HepG2 (cell line): ENCODE measurements around the gene FAM174C. TPM values are rescaled to one million over a fixed set of nuclear protein-coding genes. Genes with fewer than 3 reads are reported as not detected.

Source experiments
- ATAC-seq: fragments of 200-7000 bp; cut with Tn5 transposase; 3 replicates; pipeline ENCODE4 v1.9.1; 2020; ENCODE audit warnings: mild to moderate bottlenecking, moderate library complexity
- BruUV-seq: library from RNA; stranded (reverse); fragments of 400-500 nt; replicated peaks from 2 replicates; lab custom pipeline; 2021; lab: Mats Ljungman, UMichigan
- CTCF ChIA-PET: fragments of 300-600 bp; formaldehyde crosslinking; extraction: SDS; loops from one replicate; lab custom pipeline; 2021; ENCODE audit warnings: low total read pairs, inconsistent platforms, low intra/inter-chr PET ratio; lab: Yijun Ruan, JAX
- POLR2A ChIA-PET: fragments of 350-600 bp; sonication (Branson Sonifier 250); formaldehyde crosslinking; loops from one replicate; lab custom pipeline; 2020; ENCODE audit warnings: antibody characterized with exemption, inconsistent platforms; lab: Yijun Ruan, JAX
- DNase-seq: peaks from one replicate; pipeline ENCODE4 v3.0.0-alpha.2; 2015; ENCODE audit warnings: low spot score
- FAIRE-seq: peaks from 3 replicates; lab custom pipeline; 2011; peaks lifted over from hg19 to GRCh38; lab: Jason Lieb, UNC
- H2AFZ ChIP-seq: one replicate; pipeline ENCODE4 v1.6.1; 2011; ENCODE audit warnings: low read length, inconsistent platforms
- H3K27ac ChIP-seq: fragments of 300-600 bp; 3 replicates; pipeline ENCODE4 v1.8.0; 2011; ENCODE audit warnings: mixed run types, mild to moderate bottlenecking, mixed read lengths, low read length, inconsistent platforms; ENCODE audit not compliant: insufficient read depth; ENCODE audit errors: extremely low read length
- H3K27me3 ChIP-seq, 2 experiments: fragments of 200-600 bp in 1 of 2; 2 replicates in 1 of 2; 3 replicates in 1 of 2; pipeline versions ENCODE4 v1.6.0 to v1.8.0; 2011; ENCODE audit warnings: low read length in 2 of 2, mild to moderate bottlenecking in 2 of 2, moderate library complexity in 2 of 2, inconsistent platforms in 1 of 2; ENCODE audit not compliant: insufficient read depth in 2 of 2, control insufficient read depth in 1 of 2
- H3K36me3 ChIP-seq, 2 experiments: fragments of 200-600 bp in 1 of 2; replicated peaks in 1 of 2; 2 replicates in 1 of 2; 3 replicates in 1 of 2; pipeline versions ENCODE4 v1.5.1 to v1.8.0; 2011; ENCODE audit warnings: low read length in 2 of 2, inconsistent platforms in 1 of 2; ENCODE audit not compliant: insufficient read depth in 2 of 2, control insufficient read depth in 1 of 2
- H3K4me1 ChIP-seq: 2 replicates; pipeline ENCODE4 v1.5.1; 2012; ENCODE audit warnings: low read length, inconsistent platforms; ENCODE audit not compliant: insufficient read depth
- H3K4me2 ChIP-seq: 2 replicates; pipeline ENCODE4 v1.6.0; 2011; ENCODE audit warnings: low read depth, low read length, inconsistent platforms
- H3K4me3 ChIP-seq, 3 experiments: fragments of 200-600 bp in 1 of 3; sonication (generic), shearing (Covaris generic) in 1 of 3; replicated peaks in 1 of 3; 2 replicates each; pipeline ENCODE4 v1.5.1; 2011 to 2016; ENCODE audit warnings: low read length in 3 of 3, inconsistent platforms in 2 of 3, low read depth in 2 of 3, mild to moderate bottlenecking in 2 of 3, control low read depth in 1 of 3, mixed read lengths in 1 of 3; ENCODE audit not compliant: insufficient read depth in 1 of 3
- H3K79me2 ChIP-seq: one replicate; pipeline ENCODE4 v1.6.1; 2011; ENCODE audit warnings: low read length, inconsistent platforms; ENCODE audit not compliant: insufficient read depth
- H3K9ac ChIP-seq: 2 replicates; pipeline ENCODE4 v1.6.0; 2011; ENCODE audit warnings: mild to moderate bottlenecking, low read depth, low read length, inconsistent platforms; ENCODE audit not compliant: insufficient read depth
- H3K9me3 ChIP-seq: 2 replicates; pipeline ENCODE4 v1.5.1; 2012; ENCODE audit warnings: mild to moderate bottlenecking, low read length
- H4K20me1 ChIP-seq: 2 replicates; pipeline ENCODE4 v1.6.0; 2011; ENCODE audit warnings: inconsistent platforms, mild to moderate bottlenecking, low read length, moderate library complexity; ENCODE audit not compliant: insufficient read depth
- ARID5B ChIP-seq: IDR thresholded peaks from 2 replicates; pipeline ENCODE4 v1.4.0; 2020; ENCODE audit warnings: mild to moderate bottlenecking, missing genetic modification reagents
- BCL6 ChIP-seq: IDR thresholded peaks from 2 replicates; pipeline ENCODE4 v1.6.1; 2016; ENCODE audit warnings: missing genetic modification reagents, missing compliant biosample characterization
- DNMT3B ChIP-seq: conservative IDR thresholded peaks from 2 replicates; pipeline ENCODE4 v1.6.1; 2016; ENCODE audit warnings: missing biosample characterization, control low read depth
- EP300 ChIP-seq, 3 experiments: sonication (generic) in 1 of 3; formaldehyde crosslinking in 1 of 3; IDR thresholded peaks; 2 replicates each; pipeline versions ENCODE4 v1.5.1 to v1.6.1; 2011 to 2020; ENCODE audit warnings: low read depth in 2 of 3, low read length in 2 of 3, borderline replicate concordance in 1 of 3, improper control_type of control experiment in 1 of 3, mild to moderate bottlenecking in 1 of 3, missing genetic modification reagents in 1 of 3, moderate library complexity in 1 of 3
- HNRNPLL ChIP-seq: fragments of 200-400 bp; formaldehyde crosslinking; IDR thresholded peaks from 2 replicates; pipeline ENCODE4 v1.6.1; 2017; ENCODE audit warnings: mild to moderate bottlenecking, low read depth, low read length; ENCODE audit not compliant: poor library complexity, severe bottlenecking
- JARID2 ChIP-seq: sonication (generic); formaldehyde crosslinking; IDR thresholded peaks from 2 replicates; pipeline ENCODE4 v1.8.1; 2023; ENCODE audit warnings: missing genetic modification reagents, inconsistent platforms; ENCODE audit not compliant: insufficient replicate concordance
- JUN ChIP-seq: sonication (generic); formaldehyde crosslinking; IDR thresholded peaks from 2 replicates; pipeline ENCODE4 v1.4.0; 2020; ENCODE audit warnings: mild to moderate bottlenecking, missing genetic modification reagents
- KMT2B ChIP-seq: IDR thresholded peaks from 2 replicates; pipeline ENCODE4 v1.6.1; 2016; ENCODE audit warnings: missing genetic modification reagents, missing compliant biosample characterization
- MBD4 ChIP-seq: IDR thresholded peaks from 2 replicates; pipeline ENCODE4 v1.6.1; 2012; ENCODE audit warnings: low read length, inconsistent platforms, borderline replicate concordance
- MTA3 ChIP-seq: sonication (generic); formaldehyde crosslinking; IDR thresholded peaks from 2 replicates; pipeline ENCODE4 v1.4.0; 2020; ENCODE audit warnings: missing genetic modification reagents
- ZFX ChIP-seq: sonication (generic); formaldehyde crosslinking; IDR thresholded peaks from 2 replicates; pipeline ENCODE4 v1.4.0; 2020; ENCODE audit warnings: mild to moderate bottlenecking, low read depth, missing genetic modification reagents, moderate library complexity
- ZGPAT ChIP-seq: IDR thresholded peaks from 2 replicates; pipeline ENCODE4 v1.6.1; 2016; ENCODE audit warnings: mild to moderate bottlenecking
- ZNF10 ChIP-seq: sonication (generic); formaldehyde crosslinking; IDR thresholded peaks from 2 replicates; pipeline ENCODE4 v1.4.0; 2020; ENCODE audit warnings: mild to moderate bottlenecking, low read depth, missing genetic modification reagents, borderline replicate concordance
- ZNF331 ChIP-seq: sonication (generic); formaldehyde crosslinking; IDR thresholded peaks from 2 replicates; pipeline ENCODE4 v1.4.0; 2020; ENCODE audit warnings: missing genetic modification reagents
- ZNF552 ChIP-seq: sonication (generic); formaldehyde crosslinking; IDR thresholded peaks from 2 replicates; pipeline ENCODE4 v1.9.0; 2022; ENCODE audit warnings: missing genetic modification reagents, mild to moderate bottlenecking, borderline replicate concordance
- ZNF570 ChIP-seq: sonication (generic); formaldehyde crosslinking; IDR thresholded peaks from 2 replicates; pipeline ENCODE4 v1.4.0; 2020; ENCODE audit warnings: mild to moderate bottlenecking, missing genetic modification reagents, borderline replicate concordance
- ZNF839 ChIP-seq: sonication (generic); formaldehyde crosslinking; IDR thresholded peaks from 2 replicates; pipeline ENCODE4 v1.4.0; 2020; ENCODE audit warnings: missing genetic modification reagents, mild to moderate bottlenecking, borderline replicate concordance
- ZSCAN9 ChIP-seq: IDR thresholded peaks from 2 replicates; pipeline ENCODE4 v1.6.1; 2016; ENCODE audit warnings: borderline replicate concordance
- WGBS: methylation state at CpG from one replicate; pipeline ENCODE4 v1.1.6; 2017; ENCODE audit warnings: low lambda C conversion rate; 5-methylcytosine and 5-hydroxymethylcytosine counted together
- in situ Hi-C: cut with HindIII; loops from 2 replicates; pipeline ENCODE4 v1.10.0; 2017; ENCODE audit warnings: low pct_unique_long_range_greater_than_20kb; ENCODE audit not compliant: extremely low pct_ligation_motif_present
- intact Hi-C: fragments of 100-400 bp; cut with micrococcal nuclease; formaldehyde crosslinking; loops from one replicate; pipeline ENCODE4 v1.10.0; 2022; ENCODE audit not compliant: unreplicated experiment
- polyA plus RNA-seq, 8 experiments: library from polyadenylated mRNA; depleted of rRNA in 3 of 8; stranded (reverse) in 7 of 8; unstranded in 1 of 8; fragments of >200 nt; fragmentation: Illumina TruSeq in 4 of 8; extraction: Trizol in 4 of 8; gene quantifications; 2 replicates each; pipeline versions ENCODE4 v1.2.1 to v1.2.3, GENCODE V29; 2011 to 2016; ENCODE audit warnings: low read depth in 4 of 8, missing spikeins in 1 of 8, mixed read lengths in 1 of 8; ENCODE audit not compliant: insufficient read depth in 1 of 8
- total RNA-seq, 5 experiments: library from RNA; depleted of rRNA; stranded (reverse); fragments of >200 nt; fragmentation: Illumina TruSeq; extraction: Trizol; gene quantifications; 2 replicates each; pipeline ENCODE4 v1.2.3, GENCODE V29; 2016; ENCODE audit warnings: low read depth in 1 of 5

Gene FAM174C
- total and polyA plus RNA-seq, 2 of the 13 experiments (the other 11 are each of a cell fraction or from before 2014, with no cell fraction given): 19.5 to 31.3 TPM

GRCh38 chr19:1304197-1304924, 29.0 kb downstream of the FAM174C start:
- ChIA-PET CTCF (no interaction called here), POLR2A (interaction anchor here (0.6 to 1.8 kb wide), 15 partner anchors 8 to 150 kb away, joined by 3 to 15 read pairs (median 4); partner anchors contain the start of genes CIRBP, FAM174C and NDUFS7)
- Histone ChIP-seq H4K20me1 (no peaks in the 10 kb centered on the region), H3K4me2 (peak overlapping the region; percentile 93), H3K4me1 (peaks cover 38% of the 10 kb centered on the region), H3K27ac (peak overlapping the region; percentile 39), H3K9me3 (no peaks in the 10 kb centered on the region), H3K27me3 (no peaks in the 10 kb centered on the region), H2AFZ (no peak overlapping the region), H3K4me3 (peak overlapping the region; percentile 24 to 74 (median 42); a peak in 5 of 6 replicates), H3K79me2 (no peaks in the 10 kb centered on the region), H3K9ac (0 out of 2 replicates have a peak overlapping the region, but pooled peaks have one; percentile 1), H3K36me3 (no peaks in the 10 kb centered on the region)
- peak; percentile 77 for FAIRE-seq
- no TSS peak for BruUV-seq
- 2% methylated on average over 11 of the region's 28 CpGs for whole genome bisulfite sequencing
- peak; percentile 81 for DNase-seq
- in situ Hi-C loops: no loop called here
- intact Hi-C loops: no loop called here
- peak; percentile 96 for ATAC-seq
- TF ChIP-seq JARID2 (CRISPR knock-in tag): peak; percentile 57
- no peak for TF ChIP-seq HNRNPLL
- no peak; the same call in 1 of the 2 replicates for TF ChIP-seq ZGPAT (CRISPR knock-in tag)
- no peak for TF ChIP-seq ZNF552
- peak; percentile 82; the same call in 1 of the 2 replicates for TF ChIP-seq ZFX (CRISPR knock-in tag)
- 0 out of 2 replicates have a peak, but pooled peaks have one; percentile 27 for TF ChIP-seq ZNF331 (CRISPR knock-in tag)
- TF ChIP-seq JUN (CRISPR knock-in tag): no peak
- TF ChIP-seq ARID5B: 0 out of 2 replicates have a peak, but pooled peaks have one; percentile 10
- no peak for TF ChIP-seq ZNF839 (CRISPR knock-in tag)
- TF ChIP-seq BCL6: peak; percentile 30; the same call in 1 of the 2 replicates
- no peak; the same call in 1 of the 2 replicates for TF ChIP-seq ZSCAN9 (CRISPR knock-in tag)
- no peak for TF ChIP-seq ZNF10 (CRISPR knock-in tag)
- TF ChIP-seq KMT2B (CRISPR knock-in tag): peak; percentile 34; the same call in 1 of the 2 replicates
- no peak for TF ChIP-seq MBD4
- TF ChIP-seq ZNF570 (CRISPR knock-in tag): no peak
- peak in 1 of 2 experiments; percentile 26; a peak in 1 of 4 replicates for TF ChIP-seq EP300 (IDR thresholded peaks at IDR 0.05; ENCODE audit: low read depth in 2 of 2, low read length in 2 of 2)
- TF ChIP-seq EP300 (CRISPR knock-in tag; IDR thresholded peaks at IDR 0.05; ENCODE audit: borderline replicate concordance): peak; percentile 11; the same call in 1 of the 2 replicates
- TF ChIP-seq MTA3: no peak
- no peak for TF ChIP-seq DNMT3B (CRISPR knock-in tag)
